Suppressor macrophage treated with lipopolysaccharide for 1 hour (primary cell): ENCODE results near the gene SLC33A1.
"Not testable (repeated sequence)": the region's sequence is repeated elsewhere in the genome, so short reads cannot be mapped to it uniquely, and the experiment has no call there.

Source experiments
- DNase-seq, 3 donors: peaks; one replicate each; pipeline ENCODE4 v3.0.0-alpha.2; 2020 to 2022

The SLC33A1 gene

DNA sequence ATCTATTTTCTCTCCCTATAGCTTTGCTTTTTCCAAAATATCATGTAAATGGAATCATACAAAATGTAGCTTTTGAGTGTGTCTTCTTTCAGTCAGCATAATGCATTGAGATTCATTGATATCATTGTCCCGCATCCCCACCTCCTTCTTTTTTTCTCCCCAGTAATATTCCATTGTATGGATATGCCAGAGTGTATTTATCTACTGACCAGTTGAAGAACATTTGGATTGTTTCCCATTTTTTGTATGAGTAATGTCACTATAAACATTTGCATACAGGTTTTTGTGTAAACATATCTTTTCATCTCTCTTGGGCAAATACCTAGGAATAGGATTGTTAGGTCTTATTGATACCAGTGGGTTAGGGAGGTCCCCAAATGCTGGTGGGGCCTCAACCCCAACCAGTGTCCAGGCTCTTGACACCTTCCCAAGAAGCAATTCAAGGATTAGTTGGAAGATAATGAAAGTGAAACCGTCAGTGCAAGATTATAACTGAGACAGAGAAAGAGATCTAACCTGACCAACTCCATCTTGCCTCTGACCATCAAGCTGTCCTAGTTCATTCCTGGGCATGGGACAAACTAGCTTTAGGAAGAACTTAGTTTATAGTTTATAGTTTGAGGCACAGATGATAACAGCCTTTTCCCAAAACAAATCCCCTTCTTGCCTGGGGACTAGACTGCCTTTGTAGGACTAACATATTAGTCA is 7.4 kb upstream of the SLC33A1 start:
- no peak for DNase-seq

DNA sequence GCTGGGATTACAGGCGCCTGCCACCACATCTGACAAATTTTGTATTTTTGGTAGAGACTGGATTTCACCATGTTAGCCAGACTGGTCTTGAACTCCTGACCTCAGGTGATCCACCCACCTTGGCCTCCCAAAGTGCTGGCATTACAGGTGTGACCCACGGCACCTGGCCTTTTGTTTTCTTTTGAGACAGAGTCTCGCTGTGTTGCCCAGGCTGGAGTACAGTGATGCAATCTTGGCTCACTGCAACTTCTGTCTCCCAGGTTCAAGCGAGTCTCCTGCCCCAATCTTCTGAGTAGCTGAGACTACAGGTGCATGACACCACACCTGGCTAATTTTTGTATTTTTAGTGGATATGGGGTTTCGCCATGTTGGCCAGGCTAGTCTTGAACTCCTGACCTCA is 6.2 kb upstream of the SLC33A1 start:
- not testable (repeated sequence) for DNase-seq

DNA sequence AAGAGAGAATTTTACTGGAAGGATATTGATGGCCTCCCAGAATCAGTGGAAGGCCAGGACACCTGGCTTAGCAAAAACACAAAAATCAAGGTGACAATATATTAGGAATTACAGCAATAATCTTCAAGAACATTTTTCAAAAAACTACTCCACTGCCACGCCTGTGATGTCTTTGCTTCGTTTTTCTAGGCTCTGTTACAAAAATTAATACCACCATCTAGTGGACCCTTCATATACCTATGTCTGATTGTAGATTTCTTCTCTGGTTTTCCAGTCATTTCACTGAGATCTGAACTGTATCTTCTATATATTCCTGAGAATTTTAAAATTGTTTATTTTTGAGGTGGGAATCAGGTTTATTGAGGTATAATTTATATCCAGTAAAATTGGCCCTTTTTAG is 5.6 kb upstream of the SLC33A1 start:
- DNase-seq = peak in 1 of 3 donors; percentile 29

DNA sequence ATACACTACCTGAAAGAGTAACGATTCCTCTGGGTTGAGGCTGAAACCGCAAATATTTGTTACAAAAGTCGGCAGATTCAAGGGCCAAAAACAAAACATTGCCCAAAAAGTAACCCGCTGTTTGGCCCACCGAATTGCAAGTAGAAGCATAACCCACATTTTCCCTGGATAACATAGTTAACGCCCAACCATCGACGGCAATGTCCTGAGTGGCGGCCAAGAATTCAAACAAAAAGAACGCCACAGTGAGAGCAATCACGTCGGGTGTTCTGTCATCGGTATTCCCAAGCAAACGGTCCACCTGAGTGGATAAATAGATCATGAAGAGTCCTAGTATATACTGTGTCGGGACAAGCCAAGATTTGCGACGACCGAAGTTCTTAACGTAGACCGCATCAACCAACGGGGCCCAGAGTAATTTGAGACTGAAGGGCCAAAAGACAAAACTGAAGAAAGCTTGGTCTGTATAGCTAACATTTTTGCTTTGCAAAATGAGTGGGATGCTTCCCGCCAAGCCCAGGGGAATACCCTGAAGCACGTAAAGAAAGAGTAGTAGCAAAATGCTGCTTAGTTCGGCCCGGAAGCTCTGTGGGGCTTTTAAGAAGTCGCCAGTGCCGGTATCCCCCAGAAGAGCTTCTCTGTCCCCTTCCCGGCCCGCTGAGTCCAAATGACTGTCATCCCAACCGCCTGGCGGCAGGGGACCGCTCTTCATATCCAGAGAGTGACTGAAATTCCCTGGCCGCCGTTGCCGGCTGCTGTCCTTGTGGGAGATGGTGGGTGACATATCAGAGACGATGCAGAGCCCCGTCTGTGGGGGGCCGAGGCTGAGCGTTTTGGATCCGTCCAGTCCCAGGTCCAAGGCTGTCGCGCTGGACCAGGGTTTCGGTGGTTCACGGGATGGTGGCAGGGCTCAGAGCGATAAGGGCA is 750 bp downstream of the SLC33A1 start:
- peak; percentile 36 to 61 (median 54) for DNase-seq

GRCh38 chr3:155852341-155852740 is 1.9 kb downstream of the SLC33A1 start:
- peak; percentile 51 to 60 (median 54) for DNase-seq

DNA sequence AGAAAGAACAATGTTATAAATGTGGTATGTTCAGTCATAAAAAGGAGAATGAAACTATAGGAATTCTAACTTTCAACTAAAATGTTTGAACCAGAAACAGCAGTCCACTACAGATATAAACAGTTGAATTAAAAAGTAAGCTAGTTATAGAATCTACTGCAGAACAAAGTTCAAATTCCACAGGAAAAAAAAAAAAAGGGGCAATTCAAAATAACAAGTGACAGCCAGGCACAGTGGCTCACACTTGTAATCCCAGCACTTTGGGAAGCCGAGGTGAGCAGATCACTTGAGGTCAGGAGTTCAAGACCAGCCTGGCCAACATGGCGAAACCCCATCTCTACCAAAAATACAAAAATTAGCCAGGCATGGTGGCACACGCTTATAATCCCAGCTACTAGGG is 4.8 kb downstream of the SLC33A1 start:
- DNase-seq = not testable (repeated sequence)

DNA sequence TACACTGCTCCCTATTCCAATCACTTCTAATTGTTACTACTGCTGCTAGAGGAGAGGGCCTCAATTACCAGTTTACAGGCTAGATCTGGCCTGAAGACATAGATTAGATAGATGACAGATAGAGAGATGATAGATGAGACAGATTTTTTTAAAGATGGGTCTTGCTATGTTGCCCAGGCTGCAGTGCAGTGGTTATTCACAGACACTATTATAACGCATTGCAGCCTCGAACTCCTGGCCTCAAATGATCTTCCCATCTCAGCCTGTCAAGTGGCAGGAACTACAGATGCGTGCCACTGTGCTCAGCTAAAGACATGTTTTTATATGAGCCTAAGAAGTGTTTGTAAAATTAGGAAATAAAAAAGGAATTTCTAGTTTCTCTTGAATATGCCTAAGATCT is 6.2 kb downstream of the SLC33A1 start:
- DNase-seq = no peak

- no peak for DNase-seq
Measured at GRCh38 chr3:155846119-155846518, 8.1 kb downstream of the SLC33A1 start.

DNA sequence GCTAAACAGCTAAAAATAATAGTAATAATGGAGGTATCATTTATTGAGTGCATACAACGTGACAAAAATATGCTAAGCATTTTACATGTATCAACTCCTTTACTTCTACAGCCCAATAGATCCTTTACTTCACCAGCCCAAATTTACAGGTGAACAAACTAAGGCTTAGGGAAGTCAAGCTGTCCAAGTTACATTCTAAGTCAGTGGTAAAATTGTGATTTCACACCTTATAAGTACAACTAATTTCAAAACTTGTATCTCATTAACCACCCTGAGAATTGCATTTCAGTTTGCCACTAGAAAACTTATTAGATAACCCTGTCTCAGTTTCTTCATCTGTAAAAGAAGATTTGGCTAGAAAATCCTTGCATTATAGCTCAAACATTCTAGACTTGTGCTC is 10.7 kb downstream of the SLC33A1 start:
- DNase-seq = no peak

DNA sequence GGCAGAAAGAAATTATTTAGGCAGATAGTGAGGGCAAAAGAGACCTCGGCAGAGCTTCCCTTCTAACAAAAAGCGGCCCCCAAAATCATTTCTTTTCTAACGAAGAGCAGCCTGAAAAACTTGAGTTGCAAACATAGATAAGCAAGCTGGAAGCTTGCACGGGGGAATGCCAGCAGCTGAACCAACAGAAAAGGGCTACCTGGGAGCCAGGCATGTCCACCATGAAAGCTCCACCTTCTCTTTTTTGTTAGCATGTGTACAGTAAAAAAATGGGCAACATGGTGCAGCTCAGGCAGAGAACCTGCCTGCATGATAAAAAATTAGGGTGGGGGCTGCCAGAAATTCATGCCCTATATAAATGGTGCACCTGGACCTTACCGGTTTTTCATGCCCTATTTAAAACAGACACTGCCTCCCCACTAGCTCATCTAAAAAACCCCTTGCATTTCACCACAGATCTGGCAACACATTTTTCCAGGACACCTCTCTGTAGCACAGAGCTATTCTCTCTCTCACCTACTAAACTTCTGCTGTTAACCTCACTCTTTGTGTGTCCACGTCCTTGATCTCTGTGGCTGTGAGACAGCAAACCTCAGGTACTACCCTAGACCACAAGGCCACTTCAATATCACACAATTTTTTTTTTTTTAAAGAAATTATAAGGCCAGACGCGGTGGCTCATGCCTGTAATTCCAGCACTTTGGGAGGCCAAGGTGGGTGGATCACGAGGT is 18.7 kb downstream of the SLC33A1 start:
- DNase-seq = no peak

- not testable (repeated sequence) for DNase-seq
Measured at GRCh38 chr3:155828490-155829098, 25.6 kb downstream of the SLC33A1 start.

DNA sequence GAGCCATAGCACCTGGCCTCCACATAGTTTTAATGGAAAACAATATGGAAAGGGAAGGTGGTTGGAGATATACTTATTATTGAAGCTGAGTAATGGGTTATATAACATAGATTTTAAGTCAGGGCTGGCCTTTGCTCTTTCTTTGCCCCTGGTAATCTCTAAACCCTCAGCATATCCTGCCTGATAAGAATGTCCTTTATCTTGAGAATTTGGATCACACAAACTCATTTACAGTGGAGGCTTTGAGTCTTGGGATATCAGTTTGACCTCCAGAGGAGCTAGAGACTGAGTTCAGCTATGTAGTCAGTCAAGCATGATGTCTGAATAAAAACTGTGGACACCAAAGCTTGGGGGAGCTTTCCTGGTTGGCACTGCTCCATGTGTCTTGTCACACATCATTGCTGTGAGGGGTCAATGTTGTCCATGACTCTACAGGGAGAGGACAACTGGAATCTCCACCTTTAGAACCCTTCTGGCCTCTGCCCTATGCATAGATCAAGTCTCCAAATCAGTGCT is 39.1 kb downstream of the SLC33A1 start:
- no peak for DNase-seq

GRCh38 chr3:155813224-155813623 is 41.0 kb downstream of the SLC33A1 start:
- DNase-seq = not testable (repeated sequence)

GRCh38 chr3:155809181-155809580 is 45.0 kb downstream of the SLC33A1 start:
- no peak for DNase-seq

GRCh38 chr3:155807823-155808222 is 46.4 kb downstream of the SLC33A1 start:
- DNase-seq = no peak

- DNase-seq = peak; percentile 78 to 94 (median 84)
Measured at GRCh38 chr3:155805802-155806618, 48.2 kb downstream of the SLC33A1 start, which contains the start of gene C3orf33. C3orf33 (minus strand) TSS chr3:155806278; CDS start chr3:155806252, 26 bp downstream.

DNA sequence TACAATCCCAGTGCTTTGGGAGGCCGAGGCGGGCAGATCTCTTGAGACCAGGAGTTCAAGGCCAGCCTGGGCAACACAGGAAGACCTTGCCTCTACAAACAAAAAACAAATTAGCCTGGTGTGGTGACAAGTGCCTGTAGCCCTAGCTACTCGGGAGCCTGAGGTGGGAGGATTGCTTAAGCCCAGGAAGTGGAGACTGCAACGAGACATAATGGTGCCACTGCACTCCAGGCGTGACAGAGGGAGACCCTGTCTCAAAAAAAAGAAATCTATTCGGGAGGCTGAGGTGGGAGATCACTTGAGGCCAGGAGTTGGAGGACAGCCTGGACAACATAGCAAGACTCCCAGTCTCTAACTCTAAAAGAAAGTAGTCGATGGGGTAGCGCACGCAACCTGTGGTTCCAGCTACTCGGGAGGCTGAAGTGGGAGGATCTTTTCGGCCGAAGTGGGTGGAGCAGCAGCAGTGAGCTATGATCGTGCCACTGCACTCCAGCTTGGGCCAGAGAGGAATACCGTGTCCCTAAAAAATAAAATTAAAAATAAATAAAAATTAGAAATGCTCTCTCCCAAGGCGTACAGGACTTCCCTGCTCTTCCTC is 48.9 kb downstream of the SLC33A1 start:
- peak; percentile 22 to 40 (median 30) for DNase-seq

- DNase-seq = no peak
Measured at GRCh38 chr3:155804323-155804722, 49.9 kb downstream of the SLC33A1 start.

- no peak for DNase-seq
Measured at GRCh38 chr3:155792532-155792931, 61.7 kb downstream of the SLC33A1 start.

GRCh38 chr3:155791190-155791589 is 63.0 kb downstream of the SLC33A1 start:
- DNase-seq = peak in 1 of 3 donors; percentile 4
